A549 (cell line): ENCODE data around the gene TSHB.

Source experiments
- MAFK ChIP-seq: fragments of 450-650 bp; IDR thresholded peaks from 2 replicates; pipeline ENCODE4 v1.6.1; 2014; ENCODE audit not compliant: partially characterized antibody
- POLR2A ChIP-seq: IDR thresholded peaks from 2 replicates; pipeline ENCODE4 v1.6.1; 2012; ENCODE audit warnings: mild to moderate bottlenecking, low read length
- RFX5 ChIP-seq: fragments of 450-650 bp; IDR thresholded peaks from 2 replicates; pipeline ENCODE4 v1.7.1; 2014; ENCODE audit warnings: antibody characterized with exemption, mild to moderate bottlenecking, moderate library complexity
- TF ChIP-seq, protein P1 (sequence below): fragments of >200 bp; sonication (Bioruptor Twin); formaldehyde crosslinking; IDR thresholded peaks from 3 replicates; pipeline ENCODE4 v1.5.1; 2016
- TF ChIP-seq, protein P2 (sequence below): IDR thresholded peaks from 2 replicates; pipeline ENCODE4 v1.6.1; 2012

DNA sequence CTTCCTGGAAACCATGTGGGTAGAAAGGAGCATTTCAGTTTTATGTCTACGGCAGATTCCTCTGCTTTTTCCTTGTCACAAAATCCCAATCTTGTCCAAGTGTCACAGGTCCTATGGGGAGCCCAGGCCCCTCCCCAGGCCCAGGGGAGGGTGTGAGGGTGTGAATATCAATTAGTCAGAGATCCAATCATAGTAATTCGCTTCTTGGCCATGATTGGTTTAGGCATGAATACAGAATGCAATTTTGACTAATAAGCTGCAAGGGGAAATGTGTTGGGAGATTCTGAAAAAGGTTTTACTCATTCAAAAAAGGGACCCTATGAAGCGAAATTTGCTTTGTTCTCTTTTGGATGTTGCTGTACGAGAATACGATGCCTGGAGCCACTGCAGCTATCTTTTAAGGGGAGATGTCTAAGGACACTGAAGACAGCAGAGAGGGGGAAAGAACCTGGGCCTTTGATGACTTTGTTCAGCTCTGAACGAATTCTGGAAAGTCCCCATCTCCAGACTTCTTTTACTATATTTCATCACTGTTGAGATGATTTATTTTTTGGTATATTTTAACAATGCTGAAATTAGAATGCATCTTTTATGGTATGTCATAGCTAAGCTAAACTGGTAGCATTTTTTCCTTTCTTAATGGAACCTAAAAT is 41.5 kb downstream of the TSHB start:
- TF ChIP-seq POLR2A = no peak
- TF ChIP-seq RFX5 = no peak
- TF ChIP-seq, protein P1, sequence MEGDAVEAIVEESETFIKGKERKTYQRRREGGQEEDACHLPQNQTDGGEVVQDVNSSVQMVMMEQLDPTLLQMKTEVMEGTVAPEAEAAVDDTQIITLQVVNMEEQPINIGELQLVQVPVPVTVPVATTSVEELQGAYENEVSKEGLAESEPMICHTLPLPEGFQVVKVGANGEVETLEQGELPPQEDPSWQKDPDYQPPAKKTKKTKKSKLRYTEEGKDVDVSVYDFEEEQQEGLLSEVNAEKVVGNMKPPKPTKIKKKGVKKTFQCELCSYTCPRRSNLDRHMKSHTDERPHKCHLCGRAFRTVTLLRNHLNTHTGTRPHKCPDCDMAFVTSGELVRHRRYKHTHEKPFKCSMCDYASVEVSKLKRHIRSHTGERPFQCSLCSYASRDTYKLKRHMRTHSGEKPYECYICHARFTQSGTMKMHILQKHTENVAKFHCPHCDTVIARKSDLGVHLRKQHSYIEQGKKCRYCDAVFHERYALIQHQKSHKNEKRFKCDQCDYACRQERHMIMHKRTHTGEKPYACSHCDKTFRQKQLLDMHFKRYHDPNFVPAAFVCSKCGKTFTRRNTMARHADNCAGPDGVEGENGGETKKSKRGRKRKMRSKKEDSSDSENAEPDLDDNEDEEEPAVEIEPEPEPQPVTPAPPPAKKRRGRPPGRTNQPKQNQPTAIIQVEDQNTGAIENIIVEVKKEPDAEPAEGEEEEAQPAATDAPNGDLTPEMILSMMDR = no peak
- no peak for TF ChIP-seq MAFK
- TF ChIP-seq, protein P2, sequence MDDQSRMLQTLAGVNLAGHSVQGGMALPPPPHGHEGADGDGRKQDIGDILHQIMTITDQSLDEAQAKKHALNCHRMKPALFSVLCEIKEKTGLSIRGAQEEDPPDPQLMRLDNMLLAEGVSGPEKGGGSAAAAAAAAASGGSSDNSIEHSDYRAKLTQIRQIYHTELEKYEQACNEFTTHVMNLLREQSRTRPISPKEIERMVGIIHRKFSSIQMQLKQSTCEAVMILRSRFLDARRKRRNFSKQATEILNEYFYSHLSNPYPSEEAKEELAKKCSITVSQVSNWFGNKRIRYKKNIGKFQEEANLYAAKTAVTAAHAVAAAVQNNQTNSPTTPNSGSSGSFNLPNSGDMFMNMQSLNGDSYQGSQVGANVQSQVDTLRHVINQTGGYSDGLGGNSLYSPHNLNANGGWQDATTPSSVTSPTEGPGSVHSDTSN = no peak
